Aorta (tissue), 5 donors: ENCODE measurements around the gene GALNT10. TPM values are rescaled to one million over a fixed set of nuclear protein-coding genes. Genes with fewer than 3 reads are reported as not detected.

ENCODE experiments used
- ATAC-seq: fragments of 200-7000 bp; cut with Tn5 transposase; one replicate; pipeline ENCODE4 v1.9.1; 2022; ENCODE audit warnings: moderate library complexity; ENCODE audit not compliant: low FRiP score
- DNase-seq, 2 donors: peaks; one replicate each; pipeline ENCODE4 v3.0.0-alpha.2; 2020
- H3K27ac ChIP-seq, 2 donors: one replicate each; pipeline ENCODE4 v1.5.1; 2013; ENCODE audit warnings: low read length in 2 of 2, mild to moderate bottlenecking in 2 of 2, moderate library complexity in 2 of 2, control low read depth in 1 of 2, inconsistent platforms in 1 of 2, low read depth in 1 of 2
- H3K27me3 ChIP-seq, 2 donors: one replicate each; pipeline ENCODE4 v1.6.1; 2013; ENCODE audit warnings: control low read depth in 1 of 2, low read length in 1 of 2, mild to moderate bottlenecking in 1 of 2, moderate library complexity in 1 of 2; ENCODE audit not compliant: insufficient read depth in 2 of 2, control insufficient read depth in 1 of 2
- H3K36me3 ChIP-seq, 2 donors: one replicate each; pipeline ENCODE4 v1.6.1; 2013; ENCODE audit warnings: control low read depth in 1 of 2, low read length in 1 of 2, mild to moderate bottlenecking in 1 of 2; ENCODE audit not compliant: insufficient read depth in 2 of 2, control insufficient read depth in 1 of 2
- H3K4me1 ChIP-seq, 2 donors: one replicate each; pipeline ENCODE4 v1.6.1; 2013; ENCODE audit warnings: low read length in 2 of 2, control low read depth in 1 of 2, mild to moderate bottlenecking in 1 of 2, moderate library complexity in 1 of 2; ENCODE audit not compliant: insufficient read depth in 2 of 2, control insufficient read depth in 1 of 2
- H3K4me3 ChIP-seq, 2 donors: one replicate each; pipeline ENCODE4 v1.5.1; 2013; ENCODE audit warnings: low read length in 2 of 2, control low read depth in 1 of 2, mild to moderate bottlenecking in 1 of 2
- H3K9me3 ChIP-seq: one replicate; pipeline ENCODE4 v1.6.1; 2013; ENCODE audit warnings: mild to moderate bottlenecking, low read length; ENCODE audit not compliant: control insufficient read depth
- WGBS, 2 donors: extraction: QIAGEN DNeasy Blood & Tissue Kit; methylation state at CpG; one replicate each; pipeline ENCODE4 v1.1.7; 2013; 5-methylcytosine and 5-hydroxymethylcytosine counted together
- intact Hi-C, 2 donors: fragments of 100-400 bp; cut with DNase I; formaldehyde crosslinking; loops; one replicate each; pipeline versions ENCODE4 v1.14.2 to v1.15.0; 2022
- polyA plus RNA-seq, 2 donors: library from polyadenylated mRNA; stranded (reverse); fragments of 200-250 nt; gene quantifications; one replicate each; pipeline ENCODE4 v1.2.3, GENCODE V29; 2013
- total RNA-seq, 2 donors: library from RNA; stranded (reverse); fragmentation: NEBNext Ultra II Directional; extraction: Animal tissue kit (Norgen Biotek cat#: 25700); gene quantifications; one replicate each; pipeline ENCODE4 v1.2.1, GENCODE V29; 2021
- donor health status: healthy with polysubstance abuse.
- donor health status: Bipolar disorder and iron deficiency.
- donor health status: DM: no; HTN: no; CAD: no.
- donor health status: DM: no; HTN: no; CAD: no.
- donor health status: DM: yes; HTN: yes; CAD: no.

GALNT10 gene
- total and polyA plus RNA-seq, 4 donors = 9.1 to 44.2 (median 26.7) TPM

GRCh38 chr5:154364771-154365170, 174.2 kb downstream of the GALNT10 start:
- peaks cover 3 to 7% of the 10 kb centered on the region in 2 donors for H3K4me1 ChIP-seq

GRCh38 chr5:154365823-154366222, 175.3 kb downstream of the GALNT10 start:
- H3K27ac ChIP-seq = peak overlapping the region in 1 of 2 donors; percentile 60
- intact Hi-C loops = loop anchor here (5.0 kb wide), 2 partner anchors 79 to 174 kb away; partner anchors contain the start of gene GALNT10 (in 1 of the 2)
- WGBS, 2 donors = 38 to 43% methylated on average over 1 of the region's 1 CpG
- H3K4me3 ChIP-seq = no peak overlapping the region
- no peak for ATAC-seq
- DNase-seq = no peak
- H3K36me3 ChIP-seq = no peaks in the 10 kb centered on the region
- no peaks in the 10 kb centered on the region for H3K27me3 ChIP-seq
- peaks cover 3 to 6% of the 10 kb centered on the region in 2 donors for H3K4me1 ChIP-seq
- H3K9me3 ChIP-seq = no peaks in the 10 kb centered on the region

More at GRCh38 chr5:154364771-154365170, 174.2 kb downstream of the GALNT10 start:
- ATAC-seq (no peak), DNase-seq (no peak)
- no peaks in the 10 kb centered on the region for H3K27me3 ChIP-seq
- no peak overlapping the region for H3K4me3 ChIP-seq
- no peak overlapping the region for H3K27ac ChIP-seq
- intact Hi-C loops = loop anchor here (5.0 kb wide), 2 partner anchors 77 to 172 kb away; partner anchors contain the start of gene GALNT10 (in 1 of the 2)
- 67 to 75% methylated on average over 2 of the region's 2 CpGs for WGBS, 2 donors
- no peaks in the 10 kb centered on the region for H3K9me3 ChIP-seq
- no peaks in the 10 kb centered on the region for H3K36me3 ChIP-seq

GRCh38 chr5:154366353-154366752, 175.8 kb downstream of the GALNT10 start:
- intact Hi-C loops = loop anchor here (5.0 kb wide), 2 partner anchors 79 to 174 kb away; partner anchors contain the start of gene GALNT10 (in 1 of the 2)
- H3K4me1 ChIP-seq = peaks cover 5 to 6% of the 10 kb centered on the region in 2 donors
- 46 to 47% methylated on average over 2 of the region's 2 CpGs for WGBS, 2 donors

GRCh38 chr5:154367101-154367500, 176.6 kb downstream of the GALNT10 start:
- Histone ChIP-seq H3K27me3 (no peaks in the 10 kb centered on the region), H3K36me3 (no peaks in the 10 kb centered on the region), H3K27ac (peak overlapping the region in 1 of 2 donors; percentile 72), H3K9me3 (no peaks in the 10 kb centered on the region), H3K4me3 (no peak overlapping the region), H3K4me1 (peaks cover 5 to 6% of the 10 kb centered on the region in 2 donors)
- intact Hi-C loops = loop anchor here (5.0 kb wide), 2 partner anchors 80 to 175 kb away; partner anchors contain the start of gene GALNT10 (in 1 of the 2)
- no peak for ATAC-seq
- 91 to 98% methylated on average over 1 of the region's 1 CpG for WGBS, 2 donors
- no peak for DNase-seq

More at GRCh38 chr5:154366353-154366752, 175.8 kb downstream of the GALNT10 start:
- no peak overlapping the region for H3K27ac ChIP-seq
- H3K4me3 ChIP-seq = no peak overlapping the region
- no peaks in the 10 kb centered on the region for H3K9me3 ChIP-seq
- H3K36me3 ChIP-seq = no peaks in the 10 kb centered on the region
- DNase-seq (no peak), ATAC-seq (no peak)
- no peaks in the 10 kb centered on the region for H3K27me3 ChIP-seq

GRCh38 chr5:154368041-154368800, 177.7 kb downstream of the GALNT10 start:
- no peaks in the 10 kb centered on the region for H3K27me3 ChIP-seq
- ATAC-seq (peak; percentile 77), DNase-seq (no peak)
- no peaks in the 10 kb centered on the region for H3K36me3 ChIP-seq
- 21 to 25% methylated on average over 6 of the region's 6 CpGs for WGBS, 2 donors
- peaks cover 5 to 6% of the 10 kb centered on the region in 2 donors for H3K4me1 ChIP-seq
- intact Hi-C loops = loop anchor here (5.0 kb wide), 2 partner anchors 81 to 176 kb away; partner anchors contain the start of gene GALNT10 (in 1 of the 2)
- no peaks in the 10 kb centered on the region for H3K9me3 ChIP-seq
- peak overlapping the region; percentile 18 to 46 for H3K27ac ChIP-seq
- H3K4me3 ChIP-seq = no peak overlapping the region

- no peak overlapping the region for H3K27ac ChIP-seq
- DNase-seq (no peak), ATAC-seq (no peak)
- peaks cover 5 to 6% of the 10 kb centered on the region in 2 donors for H3K4me1 ChIP-seq
- H3K4me3 ChIP-seq = no peak overlapping the region
- WGBS, 2 donors = 81 to 85% methylated on average over 4 of the region's 4 CpGs
- intact Hi-C loops = loop anchor here (5.0 kb wide), 3 partner anchors 62 to 177 kb away; partner anchors contain the start of gene GALNT10 (in 1 of the 2)
- no peaks in the 10 kb centered on the region for H3K27me3 ChIP-seq
- H3K9me3 ChIP-seq = no peaks in the 10 kb centered on the region
- no peaks in the 10 kb centered on the region for H3K36me3 ChIP-seq
These were observed 179.1 kb downstream of the GALNT10 start for GRCh38 chr5:154369682-154370081.

GRCh38 chr5:154370119-154370518, 179.6 kb downstream of the GALNT10 start:
- DNase-seq (no peak), ATAC-seq (no peak)
- Histone ChIP-seq H3K4me1 (peaks cover 5 to 6% of the 10 kb centered on the region in 2 donors), H3K27ac (peak overlapping the region in 1 of 2 donors; percentile 46), H3K36me3 (no peaks in the 10 kb centered on the region), H3K4me3 (no peak overlapping the region), H3K27me3 (no peaks in the 10 kb centered on the region), H3K9me3 (no peaks in the 10 kb centered on the region)
- intact Hi-C loops = loop anchor here in 1 of 2 donors (5.0 kb wide), 2 partner anchors 63 to 83 kb away; no protein-coding TSS in a partner anchor
- 93 to 95% methylated on average over 3 of the region's 3 CpGs for WGBS, 2 donors

- Histone ChIP-seq H3K27ac (peak overlapping the region; percentile 46 to 73), H3K36me3 (no peaks in the 10 kb centered on the region), H3K4me3 (no peak overlapping the region), H3K4me1 (peaks cover 4 to 6% of the 10 kb centered on the region in 2 donors), H3K9me3 (no peaks in the 10 kb centered on the region), H3K27me3 (no peaks in the 10 kb centered on the region)
- ATAC-seq (peak; percentile 66), DNase-seq (peak in 1 of 2 donors; percentile 63)
- intact Hi-C loops = loop anchor here in 1 of 2 donors (5.0 kb wide), 2 partner anchors 64 to 84 kb away; no protein-coding TSS in a partner anchor
- 7% methylated on average over 3 of the region's 3 CpGs for WGBS, 2 donors
These were observed 180.3 kb downstream of the GALNT10 start for GRCh38 chr5:154370813-154371212.
